Mucosa of rectum (tissue), 2 donors: Measurements from ENCODE around the gene ABHD17A.
"Not testable (repeated sequence)": the region's sequence is repeated elsewhere in the genome, so short reads cannot be mapped to it uniquely, and the experiment has no call there.

Experiments
- H3K27ac ChIP-seq, 2 donors: one replicate each; pipeline ENCODE4 v1.7.0; 2013; ENCODE audit warnings: inconsistent platforms in 2 of 2, low read depth in 2 of 2, low read length in 2 of 2
- H3K27me3 ChIP-seq, 2 donors: one replicate each; pipeline ENCODE4 v1.7.0; 2013; ENCODE audit warnings: low read length in 2 of 2; ENCODE audit not compliant: control insufficient read depth in 2 of 2, insufficient read depth in 2 of 2
- H3K36me3 ChIP-seq, 2 donors: one replicate each; pipeline ENCODE4 v1.7.0; 2013; ENCODE audit warnings: low read length in 2 of 2; ENCODE audit not compliant: control insufficient read depth in 2 of 2, insufficient read depth in 2 of 2
- H3K4me1 ChIP-seq, 2 donors: one replicate each; pipeline ENCODE4 v1.7.0; 2013; ENCODE audit warnings: low read length in 2 of 2, mild to moderate bottlenecking in 1 of 2; ENCODE audit not compliant: control insufficient read depth in 2 of 2, insufficient read depth in 2 of 2
- H3K4me3 ChIP-seq, 2 donors: one replicate each; pipeline ENCODE4 v1.7.0; 2013; ENCODE audit warnings: low read length in 2 of 2
- H3K9ac ChIP-seq, 2 donors: one replicate each; pipeline ENCODE4 v1.7.0; 2013; ENCODE audit warnings: low read length in 2 of 2, low read depth in 1 of 2, mild to moderate bottlenecking in 1 of 2
- H3K9me3 ChIP-seq, 2 donors: one replicate each; pipeline ENCODE4 v1.7.0; 2013; ENCODE audit warnings: low read length in 2 of 2; ENCODE audit not compliant: control insufficient read depth in 2 of 2
- donor health status: healthy.
- donor health status: Normal muscosa, but diverticular disease.

The ABHD17A gene

GRCh38 chr19:1901940-1902404 is 16.7 kb upstream of the ABHD17A start:
- Histone ChIP-seq H3K4me1 (peaks cover 22 to 27% of the 10 kb centered on the region in 2 donors), H3K4me3 (no peak overlapping the region), H3K9me3 (no peaks in the 10 kb centered on the region), H3K9ac (no peak overlapping the region), H3K27ac (peak overlapping the region in 1 of 2 donors; percentile 32), H3K27me3 (no peaks in the 10 kb centered on the region), H3K36me3 (no peaks in the 10 kb centered on the region)

GRCh38 chr19:1896508-1896907 is 11.2 kb upstream of the ABHD17A start:
- Histone ChIP-seq H3K9ac (no peak overlapping the region), H3K27me3 (no peaks in the 10 kb centered on the region), H3K36me3 (no peaks in the 10 kb centered on the region), H3K9me3 (no peaks in the 10 kb centered on the region), H3K4me3 (no peak overlapping the region), H3K27ac (no peak overlapping the region), H3K4me1 (peaks cover 6 to 7% of the 10 kb centered on the region in 2 donors)

- no peak overlapping the region for H3K27ac ChIP-seq
- no peaks in the 10 kb centered on the region for H3K27me3 ChIP-seq
- peaks cover 6 to 7% of the 10 kb centered on the region in 2 donors for H3K4me1 ChIP-seq
- no peaks in the 10 kb centered on the region for H3K36me3 ChIP-seq
- H3K9ac ChIP-seq, result no peak overlapping the region
- no peak overlapping the region for H3K4me3 ChIP-seq
- H3K9me3 ChIP-seq, result no peaks in the 10 kb centered on the region
These were observed 8.5 kb upstream of the ABHD17A start for GRCh38 chr19:1893791-1894190.

GRCh38 chr19:1889907-1890306 is 4.6 kb upstream of the ABHD17A start:
- no peak overlapping the region for H3K9ac ChIP-seq
- no peaks in the 10 kb centered on the region for H3K9me3 ChIP-seq
- no peaks in the 10 kb centered on the region for H3K36me3 ChIP-seq
- H3K27ac ChIP-seq, result no peak overlapping the region
- no peaks in the 10 kb centered on the region for H3K4me1 ChIP-seq
- no peaks in the 10 kb centered on the region for H3K27me3 ChIP-seq
- no peak overlapping the region for H3K4me3 ChIP-seq

GRCh38 chr19:1888385-1888784 is 3.1 kb upstream of the ABHD17A start:
- no peaks in the 10 kb centered on the region for H3K36me3 ChIP-seq
- H3K27me3 ChIP-seq, result no peaks in the 10 kb centered on the region
- H3K4me1 ChIP-seq, result peaks cover 12 to 13% of the 10 kb centered on the region in 2 donors
- no peak overlapping the region for H3K27ac ChIP-seq
- no peaks in the 10 kb centered on the region for H3K9me3 ChIP-seq
- no peak overlapping the region for H3K4me3 ChIP-seq
- H3K9ac ChIP-seq, result no peak overlapping the region

- not testable (repeated sequence) for H3K4me3 ChIP-seq, H3K9me3 ChIP-seq, H3K27ac ChIP-seq, H3K36me3 ChIP-seq, H3K27me3 ChIP-seq, H3K9ac ChIP-seq
- peaks cover 20 to 28% of the 10 kb centered on the region in 2 donors for H3K4me1 ChIP-seq
These were observed 1.1 kb upstream of the ABHD17A start for GRCh38 chr19:1886360-1886759.

GRCh38 chr19:1884719-1885334 is 469 bp downstream of the ABHD17A start:
- H3K27ac ChIP-seq, result peak overlapping the region; percentile 81 to 82
- H3K9me3 ChIP-seq, result no peaks in the 10 kb centered on the region
- no peaks in the 10 kb centered on the region for H3K27me3 ChIP-seq
- peak overlapping the region; percentile 84 to 93 for H3K9ac ChIP-seq
- H3K36me3 ChIP-seq, result peaks cover 0 to 4% of the 10 kb centered on the region in 2 donors
- peak overlapping the region; percentile 84 to 90 for H3K4me3 ChIP-seq
- peaks cover 20 to 28% of the 10 kb centered on the region in 2 donors for H3K4me1 ChIP-seq

- Histone ChIP-seq H3K9me3 (no peaks in the 10 kb centered on the region), H3K27ac (peak overlapping the region; percentile 81 to 82), H3K27me3 (no peaks in the 10 kb centered on the region), H3K4me1 (peaks cover 20 to 28% of the 10 kb centered on the region in 2 donors), H3K36me3 (peaks cover 0 to 4% of the 10 kb centered on the region in 2 donors), H3K4me3 (peak overlapping the region; percentile 84 to 90), H3K9ac (peak overlapping the region; percentile 84 to 93)
These were observed 991 bp downstream of the ABHD17A start for GRCh38 chr19:1884291-1884718.

GRCh38 chr19:1883784-1884183 is 1.5 kb downstream of the ABHD17A start:
- H3K9ac ChIP-seq, result peak overlapping the region; percentile 84 to 93

GRCh38 chr19:1882786-1883692 is 2.3 kb downstream of the ABHD17A start:
- Histone ChIP-seq H3K27ac (peak overlapping the region in 1 of 2 donors; percentile 81), H3K36me3 (peaks cover 0 to 4% of the 10 kb centered on the region in 2 donors), H3K9ac (peak overlapping the region; percentile 84 to 93), H3K27me3 (no peaks in the 10 kb centered on the region), H3K9me3 (no peaks in the 10 kb centered on the region), H3K4me1 (peaks cover 20 to 28% of the 10 kb centered on the region in 2 donors), H3K4me3 (peak overlapping the region; percentile 84 to 90)

More at GRCh38 chr19:1883784-1884183, 1.5 kb downstream of the ABHD17A start:
- H3K4me1 ChIP-seq, result peaks cover 20 to 28% of the 10 kb centered on the region in 2 donors
- peak overlapping the region; percentile 84 to 90 for H3K4me3 ChIP-seq
- peaks cover 0 to 4% of the 10 kb centered on the region in 2 donors for H3K36me3 ChIP-seq
- H3K27ac ChIP-seq, result peak overlapping the region; percentile 81 to 82
- no peaks in the 10 kb centered on the region for H3K9me3 ChIP-seq
- H3K27me3 ChIP-seq, result no peaks in the 10 kb centered on the region
